GM12872 (cell line): ENCODE measurements around the gene MAN2A1.

ENCODE experiments used
- CTCF ChIP-seq: IDR thresholded peaks from 3 replicates; pipeline ENCODE4 v1.5.1; 2011; ENCODE audit warnings: low read depth, mild to moderate bottlenecking, low read length, moderate library complexity; ENCODE audit not compliant: insufficient read depth

MAN2A1 gene

GRCh38 chr5:109653042-109653441, 36.7 kb upstream of the MAN2A1 start:
- no peak for TF ChIP-seq CTCF

GRCh38 chr5:109653561-109654239, 36.0 kb upstream of the MAN2A1 start:
- TF ChIP-seq CTCF: no peak

GRCh38 chr5:109654455-109654854, 35.3 kb upstream of the MAN2A1 start:
- TF ChIP-seq CTCF: no peak

- TF ChIP-seq CTCF: no peak
These were observed 33.9 kb upstream of the MAN2A1 start for GRCh38 chr5:109655841-109656240.

GRCh38 chr5:109656829-109657228, 32.9 kb upstream of the MAN2A1 start:
- TF ChIP-seq CTCF: no peak

GRCh38 chr5:109659901-109660300, 29.8 kb upstream of the MAN2A1 start:
- TF ChIP-seq CTCF: no peak

- TF ChIP-seq CTCF: no peak
These were observed 29.4 kb upstream of the MAN2A1 start for GRCh38 chr5:109660301-109660700.
